ENCODE results near the gene KANSL3.

Gene KANSL3

DNA sequence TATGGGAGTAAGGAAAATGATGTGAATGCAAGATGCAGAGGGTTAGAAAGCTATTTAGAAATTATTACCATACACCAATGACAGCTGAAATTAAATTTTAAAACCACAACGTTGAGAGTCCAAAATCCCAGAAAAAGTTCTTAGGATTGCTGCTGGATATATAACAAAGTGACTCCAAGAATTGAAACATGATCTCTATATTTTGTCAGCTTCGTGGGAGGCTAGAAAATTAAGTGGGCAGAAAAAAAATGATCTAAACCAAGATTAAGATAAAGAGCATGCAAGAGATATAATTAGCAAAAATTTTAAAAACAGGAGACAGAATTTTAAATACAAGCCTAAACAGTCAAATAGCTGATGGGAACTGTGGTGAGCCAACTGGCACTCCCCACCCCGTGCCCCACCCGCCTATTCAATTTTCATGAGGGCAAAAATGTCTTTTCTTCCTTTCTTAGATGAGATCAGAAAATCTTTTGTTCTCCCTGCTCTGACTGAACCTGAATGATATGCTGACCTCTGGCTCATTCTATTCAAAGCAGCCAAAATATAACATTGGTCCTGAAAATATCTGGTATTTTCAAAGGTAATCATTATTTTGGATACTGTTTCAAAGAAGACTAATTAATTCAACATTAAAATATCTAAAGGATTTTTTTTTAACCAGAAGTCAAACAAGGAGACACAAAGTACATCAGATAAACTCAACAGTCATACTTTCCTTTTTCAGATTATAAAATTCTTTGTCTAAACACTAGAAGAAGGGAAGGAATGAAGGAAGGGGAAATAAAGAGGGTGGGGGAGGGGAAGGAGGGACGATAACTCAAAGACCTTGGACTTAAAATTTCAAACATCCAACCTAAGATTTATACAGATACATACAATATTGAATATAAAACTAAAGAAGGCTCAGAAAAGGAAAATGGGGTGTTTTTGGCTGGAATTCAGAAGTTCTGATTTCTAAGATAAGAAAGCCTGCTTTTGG, 12.2 kb downstream of the KANSL3 start:
- in situ Hi-C loops (cut with MboI; ENCODE audit: low sequenced_read_pairs, unreplicated experiment) = no loop called here
- no peak for DNase-seq (ENCODE audit: low spot score)

DNA sequence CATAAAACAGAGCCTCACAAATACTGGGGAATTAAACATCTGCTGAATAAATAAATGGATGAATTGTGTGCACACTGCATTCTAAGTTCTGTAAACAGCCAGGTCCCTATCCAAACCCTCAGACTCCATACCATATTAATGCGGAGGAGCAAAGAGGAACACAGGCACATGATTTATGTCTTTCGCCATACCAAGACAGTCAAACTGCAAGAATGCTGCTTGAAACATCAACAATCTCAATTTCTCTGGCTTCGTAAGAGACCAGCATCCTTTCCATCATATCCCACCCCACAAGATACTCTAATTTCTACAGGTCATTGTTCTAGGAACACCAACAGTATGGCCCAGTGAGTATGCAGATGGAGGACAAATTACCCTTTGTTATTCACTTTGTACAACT, 15.0 kb downstream of the KANSL3 start:
- TF ChIP-seq, protein P1, sequence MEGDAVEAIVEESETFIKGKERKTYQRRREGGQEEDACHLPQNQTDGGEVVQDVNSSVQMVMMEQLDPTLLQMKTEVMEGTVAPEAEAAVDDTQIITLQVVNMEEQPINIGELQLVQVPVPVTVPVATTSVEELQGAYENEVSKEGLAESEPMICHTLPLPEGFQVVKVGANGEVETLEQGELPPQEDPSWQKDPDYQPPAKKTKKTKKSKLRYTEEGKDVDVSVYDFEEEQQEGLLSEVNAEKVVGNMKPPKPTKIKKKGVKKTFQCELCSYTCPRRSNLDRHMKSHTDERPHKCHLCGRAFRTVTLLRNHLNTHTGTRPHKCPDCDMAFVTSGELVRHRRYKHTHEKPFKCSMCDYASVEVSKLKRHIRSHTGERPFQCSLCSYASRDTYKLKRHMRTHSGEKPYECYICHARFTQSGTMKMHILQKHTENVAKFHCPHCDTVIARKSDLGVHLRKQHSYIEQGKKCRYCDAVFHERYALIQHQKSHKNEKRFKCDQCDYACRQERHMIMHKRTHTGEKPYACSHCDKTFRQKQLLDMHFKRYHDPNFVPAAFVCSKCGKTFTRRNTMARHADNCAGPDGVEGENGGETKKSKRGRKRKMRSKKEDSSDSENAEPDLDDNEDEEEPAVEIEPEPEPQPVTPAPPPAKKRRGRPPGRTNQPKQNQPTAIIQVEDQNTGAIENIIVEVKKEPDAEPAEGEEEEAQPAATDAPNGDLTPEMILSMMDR (IDR thresholded peaks at IDR 0.05; ENCODE audit: borderline replicate concordance, control extremely low read depth, extremely low read depth, insufficient read depth, missing control alignments) = no peak
- DNase-seq (ENCODE audit: low spot score) = no peak
- in situ Hi-C loops (cut with MboI; ENCODE audit: low sequenced_read_pairs, unreplicated experiment) = no loop called here

More for the DNA sequence above, 12.2 kb downstream of the KANSL3 start:
- TF ChIP-seq, protein P1 (IDR thresholded peaks at IDR 0.05; ENCODE audit: borderline replicate concordance, control extremely low read depth, extremely low read depth, insufficient read depth, missing control alignments) = no peak

DNA sequence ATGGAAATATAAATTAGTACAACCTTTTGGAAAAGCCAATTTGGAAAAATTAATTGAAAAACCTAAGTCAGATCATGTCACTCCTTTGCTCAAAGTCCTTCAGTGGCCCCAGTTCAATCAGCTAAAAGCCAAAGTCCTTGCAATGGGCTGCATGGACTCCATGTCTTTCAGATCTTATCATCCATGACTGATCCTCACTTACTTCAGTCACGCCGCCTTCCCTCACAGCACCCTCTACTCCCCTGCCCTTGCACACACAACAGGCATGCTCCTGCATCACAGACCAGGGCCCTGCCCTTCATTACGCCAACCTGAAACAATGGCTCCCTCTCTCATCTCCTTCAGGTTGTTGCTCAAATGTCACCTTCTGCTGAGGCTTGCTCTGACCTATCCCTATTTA, 15.6 kb downstream of the KANSL3 start:
- in situ Hi-C loops (cut with MboI; ENCODE audit: low sequenced_read_pairs, unreplicated experiment) = no loop called here
- no peak for DNase-seq (ENCODE audit: low spot score)
- TF ChIP-seq, protein P1 (IDR thresholded peaks at IDR 0.05; ENCODE audit: borderline replicate concordance, control extremely low read depth, extremely low read depth, insufficient read depth, missing control alignments) = no peak

DNA sequence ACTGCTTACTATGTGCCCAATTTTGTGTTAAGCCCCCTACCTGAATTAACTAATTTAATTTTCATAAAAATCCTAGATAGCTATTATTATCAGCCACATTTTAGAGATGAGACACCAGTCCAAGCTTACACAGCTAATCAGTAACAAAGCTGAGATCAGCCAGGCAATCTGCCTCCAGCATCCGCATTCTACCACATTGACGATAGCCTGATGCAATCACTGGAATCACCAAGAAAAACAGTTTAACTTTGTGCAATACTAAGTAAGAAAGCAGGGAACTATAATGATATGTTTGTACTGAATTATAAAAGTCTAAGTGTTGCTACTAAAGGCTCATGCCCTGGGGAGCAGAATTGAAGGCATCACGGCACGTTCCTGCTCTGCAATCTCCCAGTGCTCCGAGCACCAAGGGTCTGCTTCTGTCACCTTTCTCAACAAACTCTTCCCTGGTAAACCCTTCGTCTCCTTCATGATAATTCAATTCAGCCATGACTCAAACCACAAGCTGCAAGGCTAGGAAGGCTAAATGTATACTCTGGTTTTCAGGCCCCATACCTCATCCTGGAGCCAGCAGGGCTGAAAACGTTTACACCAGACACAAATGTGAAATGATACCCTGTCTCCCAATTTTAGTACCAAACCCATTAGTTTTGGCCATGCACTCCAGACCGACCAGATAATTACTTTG, 19.4 kb downstream of the KANSL3 start:
- TF ChIP-seq, protein P1 (IDR thresholded peaks at IDR 0.05; ENCODE audit: borderline replicate concordance, control extremely low read depth, extremely low read depth, insufficient read depth, missing control alignments) = no peak
- in situ Hi-C loops (cut with MboI; ENCODE audit: low sequenced_read_pairs, unreplicated experiment) = no loop called here
- DNase-seq (ENCODE audit: low spot score) = no peak

DNA sequence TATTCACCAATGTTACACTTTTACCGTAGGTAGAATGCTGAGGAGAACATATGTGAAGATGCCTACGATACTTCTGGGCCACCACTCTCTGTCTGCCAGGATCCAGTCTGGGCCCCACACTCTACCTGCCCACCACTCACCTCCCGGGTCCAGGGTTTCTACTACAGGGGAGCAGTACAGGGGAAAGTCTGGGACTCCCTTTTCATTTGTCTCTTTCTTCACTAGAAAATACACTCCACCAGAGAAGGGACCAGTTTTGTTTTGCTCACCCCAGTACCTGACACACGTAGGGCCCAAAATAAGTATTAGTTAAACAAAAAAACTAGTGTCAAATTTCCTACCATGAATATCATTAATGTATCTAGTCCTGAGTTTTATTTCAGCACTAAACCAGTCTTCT, 21.1 kb downstream of the KANSL3 start:
- no peak for DNase-seq (ENCODE audit: low spot score)
- in situ Hi-C loops (cut with MboI; ENCODE audit: low sequenced_read_pairs, unreplicated experiment) = no loop called here
- TF ChIP-seq, protein P1 (IDR thresholded peaks at IDR 0.05; ENCODE audit: borderline replicate concordance, control extremely low read depth, extremely low read depth, insufficient read depth, missing control alignments) = no peak

DNA sequence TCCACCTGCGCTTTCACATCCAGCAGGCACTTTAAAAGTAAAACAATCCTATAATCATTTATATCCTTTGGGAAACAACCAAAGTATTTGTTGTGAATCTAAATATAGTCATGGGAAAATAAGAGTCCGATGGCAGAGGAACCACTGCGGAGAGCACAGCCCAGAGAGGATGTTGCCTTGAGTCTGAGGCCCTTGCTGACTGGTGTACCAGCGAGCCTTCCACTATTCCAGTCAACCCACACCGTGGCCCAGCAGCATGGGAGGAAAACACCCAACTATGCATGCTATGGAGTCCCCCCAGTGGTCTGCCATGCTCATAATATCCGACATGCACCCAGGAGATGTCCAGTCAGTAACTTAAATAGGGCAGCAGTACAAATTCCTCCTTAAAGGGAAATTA, 21.6 kb downstream of the KANSL3 start:
- no peak for DNase-seq (ENCODE audit: low spot score)
- TF ChIP-seq, protein P1 (IDR thresholded peaks at IDR 0.05; ENCODE audit: borderline replicate concordance, control extremely low read depth, extremely low read depth, insufficient read depth, missing control alignments) = no peak
- in situ Hi-C loops (cut with MboI; ENCODE audit: low sequenced_read_pairs, unreplicated experiment) = no loop called here

All from GM13976 (cell line).